Hepatocyte (in vitro differentiated cells): ENCODE data around the gene NEDD4.

Experiments used
- CTCF ChIP-seq: fragments of 200-600 bp; sonication (generic); IDR thresholded peaks from 2 replicates; pipeline ENCODE4 v1.5.1; 2016; ENCODE audit warnings: antibody characterized with exemption, mild to moderate bottlenecking; ENCODE audit not compliant: poor library complexity
- EZH2 ChIP-seq: fragments of 200-600 bp; sonication (generic); IDR thresholded peaks from 2 replicates; pipeline ENCODE4 v1.6.1; 2016; ENCODE audit warnings: antibody characterized with exemption, mild to moderate bottlenecking, borderline replicate concordance
- EZH2phosphoT487 ChIP-seq: fragments of 200-600 bp; sonication (generic); IDR thresholded peaks from one replicate; pipeline ENCODE4 v1.6.1; 2018; ENCODE audit warnings: antibody characterized with exemption, mild to moderate bottlenecking, low read depth, moderate library complexity; ENCODE audit not compliant: unreplicated experiment, severe bottlenecking

DNA sequence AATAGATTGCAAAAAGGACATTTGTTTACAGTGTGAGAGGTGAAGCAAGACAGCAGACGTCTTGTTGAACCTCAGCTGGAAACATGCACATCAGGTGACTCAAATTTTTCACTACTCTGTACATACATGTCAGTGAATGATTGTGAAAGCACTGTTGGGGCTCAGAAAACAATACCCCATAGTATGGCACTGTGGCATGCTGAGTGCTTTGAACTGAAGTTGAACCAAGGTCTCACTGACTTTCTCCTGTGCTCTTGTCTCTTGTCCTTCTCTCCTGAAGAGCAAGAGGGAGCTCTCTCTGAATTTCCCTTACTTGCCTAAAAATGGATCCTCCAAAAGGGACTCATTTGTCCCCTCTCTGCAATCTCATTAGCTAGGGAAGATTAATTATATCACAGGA is 24.5 kb upstream of the NEDD4 start:
- no peak for TF ChIP-seq CTCF
- TF ChIP-seq EZH2 = no peak
- TF ChIP-seq EZH2phosphoT487 = no peak
